Fibroblast of skin of back (primary cell): Measurements from ENCODE around the gene FAM13C.
"Not testable (repeated sequence)": the region's sequence is repeated elsewhere in the genome, so short reads cannot be mapped to it uniquely, and the experiment has no call there.

Experiments
- DNase-seq: peaks from one replicate; pipeline ENCODE4 v3.0.0-alpha.2; 2013

Gene FAM13C

GRCh38 chr10:59273445-59273844 lies 88.9 kb downstream of the FAM13C start:
- peak; percentile 9 for DNase-seq

- no peak for DNase-seq
Observed at GRCh38 chr10:59272061-59272460, 90.3 kb downstream of the FAM13C start.

GRCh38 chr10:59271160-59271559 lies 91.2 kb downstream of the FAM13C start:
- DNase-seq, result no peak

- DNase-seq, result no peak
Observed at GRCh38 chr10:59270492-59270891, 91.9 kb downstream of the FAM13C start.

DNA sequence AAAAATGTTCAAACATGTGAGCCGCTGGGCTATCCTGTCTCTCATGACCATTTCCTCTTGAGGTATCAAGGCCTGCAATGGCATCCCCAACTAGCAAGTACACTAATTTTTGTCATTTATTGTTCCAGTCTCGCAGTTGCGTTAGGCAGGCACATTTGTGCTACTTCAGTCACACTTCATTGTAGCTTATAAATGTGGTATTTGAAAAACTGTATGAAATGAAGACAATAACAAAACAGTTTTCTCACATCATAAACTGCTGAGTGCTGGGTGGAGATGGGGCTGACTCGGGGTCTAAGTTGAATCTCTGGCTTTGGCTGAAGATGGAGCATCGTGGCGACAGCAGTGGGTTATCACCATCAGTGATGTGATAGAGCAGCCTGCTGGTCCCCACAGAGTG lies 92.7 kb downstream of the FAM13C start:
- DNase-seq, result no peak

DNA sequence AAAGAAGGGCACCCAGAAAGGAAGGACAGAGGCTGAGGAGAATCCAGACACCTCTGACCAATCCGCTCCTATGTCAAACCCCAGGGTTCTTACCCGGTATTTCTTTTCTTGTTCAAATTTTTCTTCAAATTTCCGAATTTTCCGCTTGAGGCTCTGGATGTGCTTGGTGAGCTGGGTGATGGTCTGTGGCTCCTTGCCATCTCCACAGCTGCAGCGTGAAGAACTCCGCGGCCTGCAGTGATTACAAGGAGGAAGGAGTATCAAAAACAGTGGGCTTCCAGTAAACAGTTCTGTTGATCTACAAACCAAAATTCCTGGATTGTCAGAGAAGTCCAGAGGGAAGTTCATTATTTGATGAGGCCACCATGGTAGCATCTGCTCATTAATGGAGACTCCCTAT lies 93.9 kb downstream of the FAM13C start:
- DNase-seq, result no peak

DNA sequence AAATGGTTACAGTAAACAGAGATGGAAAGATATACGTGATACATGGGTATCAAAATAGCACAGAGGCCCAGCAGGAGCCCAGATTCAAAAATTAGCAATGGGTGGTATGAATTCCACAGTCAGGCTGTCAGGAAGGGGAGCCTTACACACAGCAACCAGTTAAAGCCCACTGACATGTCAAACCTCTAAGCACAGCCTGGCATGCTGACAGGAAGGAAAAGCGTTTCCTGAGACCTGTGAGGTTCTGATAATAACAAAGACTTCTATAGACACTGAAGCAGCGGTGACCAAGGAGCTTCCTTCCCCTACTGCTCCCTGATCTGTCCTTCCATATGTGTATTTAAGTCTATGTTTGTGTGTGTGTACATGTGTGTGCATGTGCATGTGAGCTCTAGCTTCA lies 96.0 kb downstream of the FAM13C start:
- no peak for DNase-seq

DNA sequence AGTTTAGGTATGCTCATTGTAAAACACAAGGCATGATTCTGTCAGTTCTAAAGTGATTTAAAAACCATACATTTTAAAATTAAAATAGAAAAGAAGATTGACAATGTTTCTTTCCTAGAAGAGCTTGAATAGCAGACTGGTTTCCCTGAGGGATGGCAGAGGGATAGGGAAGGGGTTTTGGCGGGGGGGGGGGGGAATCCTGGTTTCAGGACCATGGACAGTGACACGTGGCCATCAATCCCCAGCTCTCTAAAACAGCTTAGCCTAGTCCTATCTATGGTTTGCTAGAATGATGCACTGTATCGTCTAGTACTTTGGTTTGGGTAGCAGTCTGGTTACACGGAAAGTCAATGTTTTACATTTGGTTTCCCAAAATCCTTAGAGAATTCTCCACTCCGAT lies 97.2 kb downstream of the FAM13C start:
- no peak for DNase-seq

DNA sequence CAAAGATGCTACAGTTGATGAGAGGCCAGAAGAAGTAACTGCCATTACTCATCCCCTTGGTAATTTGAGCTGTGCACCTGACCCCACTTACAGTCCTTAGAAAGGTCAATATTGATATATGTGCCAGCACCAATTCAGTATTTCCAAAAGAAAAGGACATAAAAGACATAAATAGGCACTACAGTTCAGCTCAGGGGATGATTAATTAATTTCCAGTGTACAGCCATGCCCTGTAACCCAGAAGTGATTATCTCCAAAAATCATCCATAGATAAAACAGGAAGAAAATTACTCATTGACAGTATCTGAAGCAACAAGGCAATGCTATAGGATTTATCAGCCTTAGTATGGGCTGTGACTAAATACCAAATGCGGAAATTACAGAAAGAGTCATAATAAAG lies 103.5 kb downstream of the FAM13C start:
- no peak for DNase-seq

GRCh38 chr10:59257224-59257623 lies 105.1 kb downstream of the FAM13C start:
- DNase-seq, result no peak

DNA sequence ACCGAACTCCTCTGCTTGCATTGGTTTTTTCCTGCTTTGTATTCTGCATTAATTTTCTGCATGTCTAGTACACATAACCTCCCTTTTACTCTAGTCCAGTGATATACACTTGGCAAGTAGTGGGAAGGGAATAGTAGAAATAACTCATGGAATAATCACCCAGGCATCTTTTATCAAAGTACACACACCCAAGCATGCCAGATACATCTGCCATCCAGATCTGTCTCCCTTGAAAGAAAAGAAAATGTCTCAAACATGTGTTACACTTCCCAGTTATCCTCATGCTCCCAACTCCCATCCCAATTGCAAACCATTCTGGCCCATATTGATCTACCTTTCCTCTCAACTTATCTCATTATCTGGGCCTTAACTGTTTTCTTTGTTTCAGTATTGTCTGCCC lies 106.9 kb downstream of the FAM13C start:
- DNase-seq, result no peak

DNA sequence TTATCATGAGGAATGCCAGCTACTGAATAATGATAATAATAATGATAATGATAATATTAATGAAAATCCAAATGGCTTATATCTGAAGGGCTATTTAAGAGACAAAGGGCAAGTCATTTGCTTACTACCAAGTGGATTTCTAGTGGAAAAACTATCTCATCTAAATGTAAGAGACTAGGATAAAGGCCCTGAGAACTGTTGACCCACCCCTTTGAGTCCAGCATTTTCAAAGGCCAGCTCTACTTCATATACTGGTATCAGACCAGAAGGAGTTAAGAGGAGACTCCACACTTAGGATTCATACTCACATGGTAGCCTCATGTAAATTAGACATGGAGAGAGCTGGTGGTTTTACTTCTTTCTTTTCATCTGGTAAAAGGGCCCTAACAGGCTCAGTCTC lies 109.9 kb downstream of the FAM13C start:
- DNase-seq, result no peak

- no peak for DNase-seq
Observed at GRCh38 chr10:59245686-59246085, 116.7 kb downstream of the FAM13C start.

DNA sequence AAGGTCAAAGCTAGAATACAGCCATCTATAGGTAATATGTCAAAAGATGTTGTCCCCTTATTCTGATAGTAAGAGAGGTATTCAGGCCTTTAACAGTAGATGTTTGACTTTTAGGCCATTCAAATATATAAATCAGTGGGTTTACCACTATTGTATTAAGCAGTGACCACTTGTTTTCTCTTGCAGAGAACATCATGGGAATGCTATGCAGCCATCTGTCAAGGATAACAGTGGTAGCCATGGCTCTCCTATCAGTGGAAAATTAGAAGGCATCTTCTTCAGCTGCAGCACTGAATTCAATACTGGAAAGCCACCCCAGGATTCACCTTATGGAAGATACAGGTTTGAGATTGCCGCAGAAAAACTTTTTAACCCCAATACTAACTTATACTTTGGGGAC lies 117.5 kb downstream of the FAM13C start:
- DNase-seq, result no peak

GRCh38 chr10:59243611-59244195 lies 118.6 kb downstream of the FAM13C start:
- no peak for DNase-seq

DNA sequence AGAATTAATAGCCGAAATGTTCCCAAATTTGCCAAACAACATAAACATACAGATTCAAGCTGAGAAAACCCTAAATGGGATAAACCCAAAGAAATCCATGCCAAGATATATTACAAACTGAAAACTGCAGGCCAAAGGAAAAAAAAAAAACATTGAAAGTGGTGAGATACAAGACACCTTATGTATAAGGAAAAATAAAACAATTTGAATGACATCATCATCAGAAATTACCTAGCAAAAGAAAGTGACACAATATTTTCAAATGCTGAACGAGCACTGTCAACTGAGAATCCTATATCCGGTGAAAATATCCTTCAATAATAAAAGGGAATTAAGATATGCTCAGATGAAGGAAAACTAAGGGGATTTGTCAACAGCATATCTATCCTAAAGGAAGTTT lies 119.4 kb downstream of the FAM13C start:
- no peak for DNase-seq

- no peak for DNase-seq
Observed at GRCh38 chr10:59242057-59242456, 120.3 kb downstream of the FAM13C start.

- DNase-seq, result peak; percentile 40
Observed at GRCh38 chr10:59240582-59241183, 121.7 kb downstream of the FAM13C start.

DNA sequence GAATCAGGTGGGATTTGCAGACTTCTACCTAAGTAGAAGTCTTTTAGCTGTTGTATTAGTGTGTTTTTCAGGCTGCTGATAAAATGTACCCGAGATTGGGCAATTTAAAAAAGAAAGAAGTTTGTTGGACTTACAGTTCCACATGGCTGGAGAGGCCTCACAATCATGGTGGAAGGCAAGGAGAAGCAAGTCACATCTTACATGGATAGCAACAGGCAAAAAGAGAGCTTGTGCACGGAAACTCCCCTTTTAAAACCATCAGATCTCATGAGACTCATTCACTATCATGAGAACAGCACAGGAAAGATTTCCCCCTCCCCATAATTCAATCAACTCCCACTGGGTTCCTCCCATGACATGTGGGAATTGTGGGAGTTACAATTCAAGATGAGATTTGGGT lies 123.2 kb downstream of the FAM13C start:
- not testable (repeated sequence) for DNase-seq

GRCh38 chr10:59237775-59238174 lies 124.6 kb downstream of the FAM13C start:
- no peak for DNase-seq

- no peak for DNase-seq
Observed at GRCh38 chr10:59236064-59236697, 126.2 kb downstream of the FAM13C start.

DNA sequence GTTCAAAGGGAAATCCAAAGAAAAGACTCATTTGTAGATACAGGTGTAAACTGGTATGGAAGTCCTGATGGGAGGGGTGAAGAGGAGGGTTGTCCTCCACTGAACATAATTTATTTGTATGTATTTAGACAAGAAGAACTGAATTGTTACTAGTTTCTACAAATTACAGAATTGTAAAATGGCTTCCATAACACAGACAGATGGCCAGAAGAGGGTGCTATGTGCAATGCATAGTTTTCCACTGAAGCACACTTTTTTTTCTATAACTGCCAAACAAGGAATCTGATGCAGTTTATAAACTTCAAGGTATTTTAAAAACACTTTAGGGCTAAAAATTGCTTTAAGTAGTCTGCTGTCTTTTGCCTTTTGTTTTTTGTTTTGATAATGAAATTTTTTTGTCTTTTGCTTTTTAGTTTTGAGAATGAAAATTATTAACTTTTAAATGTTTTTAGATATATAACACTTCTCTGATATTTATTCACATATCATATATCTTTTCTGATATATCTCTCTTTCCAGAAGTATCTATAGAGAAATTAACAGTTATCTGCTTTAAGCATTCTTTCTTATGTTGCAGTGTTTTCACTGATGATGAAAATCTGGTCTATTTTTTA lies 127.4 kb downstream of the FAM13C start:
- peak; percentile 43 for DNase-seq

DNA sequence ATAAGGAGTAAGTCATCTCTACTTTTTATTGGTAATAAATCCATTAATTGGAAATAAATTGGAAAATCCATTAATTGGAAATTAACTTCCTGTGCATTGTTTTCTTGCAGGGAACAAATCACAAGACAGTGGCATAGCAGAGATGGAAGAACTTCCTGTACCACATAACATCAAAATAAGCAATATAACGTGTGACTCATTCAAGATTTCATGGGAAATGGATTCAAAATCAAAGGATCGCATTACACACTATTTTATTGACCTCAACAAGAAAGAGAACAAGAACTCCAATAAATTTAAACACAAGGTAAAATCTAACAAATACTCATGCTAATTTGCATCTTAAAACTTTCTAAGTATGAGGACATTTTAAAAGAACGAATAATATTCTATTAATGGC lies 128.2 kb downstream of the FAM13C start:
- DNase-seq, result peak; percentile 13

DNA sequence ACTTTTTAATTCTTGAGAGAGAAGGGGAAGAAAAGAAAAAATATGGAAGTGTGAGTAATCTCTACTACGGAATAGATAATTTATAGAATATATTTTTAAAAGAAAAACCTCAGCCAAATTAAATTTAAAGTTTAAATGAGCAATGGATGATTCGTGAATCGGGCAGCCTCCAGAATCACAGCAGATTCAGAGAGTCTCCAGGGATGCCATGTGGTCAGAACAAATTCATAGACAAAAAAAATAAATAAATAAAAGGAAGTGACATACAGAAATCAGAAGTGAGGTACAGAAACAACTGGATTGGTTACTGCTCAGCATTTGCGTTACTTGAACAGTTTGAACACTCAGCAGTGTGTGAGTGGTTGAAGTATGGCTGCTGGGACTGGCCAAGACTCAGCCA lies 132.9 kb downstream of the FAM13C start:
- DNase-seq, result peak; percentile 54
